ENCODE measurements around the gene LMOD3.

GRCh38 chr3:69161587-69162307, 39.4 kb upstream of the LMOD3 start:
- peak; percentile 71 to 92 (median 85) for TF ChIP-seq CTCF (IDR thresholded peaks at IDR 0.05)
- no peak for TF ChIP-seq POLR2A (IDR thresholded peaks at IDR 0.05)
- TF ChIP-seq POLR2AphosphoS5 (IDR thresholded peaks at IDR 0.05): no peak
- TF ChIP-seq EP300 (IDR thresholded peaks at IDR 0.05): no peak
